ENCODE measurements around the gene MFNG. TPM values are rescaled to one million over a fixed set of nuclear protein-coding genes. Genes with fewer than 3 reads are reported as not detected.
A peak's percentile ranks its signal among the peaks of the same experiment; 100 is the strongest.

Gene MFNG, protein sequence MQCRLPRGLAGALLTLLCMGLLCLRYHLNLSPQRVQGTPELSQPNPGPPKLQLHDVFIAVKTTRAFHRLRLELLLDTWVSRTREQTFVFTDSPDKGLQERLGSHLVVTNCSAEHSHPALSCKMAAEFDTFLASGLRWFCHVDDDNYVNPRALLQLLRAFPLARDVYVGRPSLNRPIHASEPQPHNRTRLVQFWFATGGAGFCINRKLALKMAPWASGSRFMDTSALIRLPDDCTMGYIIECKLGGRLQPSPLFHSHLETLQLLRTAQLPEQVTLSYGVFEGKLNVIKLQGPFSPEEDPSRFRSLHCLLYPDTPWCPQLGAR
- total RNA-seq: 1 to 10 TPM; 4.4 to 7.3 TPM

DNA sequence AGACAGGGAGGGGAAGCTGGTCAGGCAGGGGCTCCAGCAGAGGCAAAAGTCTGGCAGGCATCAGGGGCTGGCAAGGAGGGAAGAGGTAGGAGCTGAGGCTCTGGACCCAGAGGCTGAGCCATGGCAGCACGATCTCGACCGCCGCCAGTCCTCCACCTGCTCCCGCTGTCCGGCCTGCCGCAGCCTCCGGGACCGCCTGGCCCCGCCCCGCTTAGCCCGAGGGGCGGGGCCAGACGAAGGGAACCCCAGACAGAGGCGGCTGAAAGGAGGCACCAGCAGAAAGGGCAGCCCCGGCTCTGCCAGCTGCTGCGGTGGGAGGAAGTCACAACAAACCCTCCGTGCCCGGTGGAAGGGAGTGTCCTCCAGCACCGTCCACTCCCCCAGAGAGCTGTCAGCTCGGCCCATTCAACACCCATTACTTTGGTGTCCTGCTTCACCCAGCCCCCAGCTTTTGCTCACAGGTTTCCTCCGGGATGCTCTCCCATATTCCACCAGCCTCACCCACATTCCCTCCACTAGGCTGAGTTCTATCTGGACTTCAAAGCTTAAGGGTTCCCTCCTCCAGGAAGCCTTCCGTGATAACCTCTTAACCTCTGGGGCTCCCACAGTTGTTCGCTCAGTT, at the start of gene MFNG:
Gene MFNG (minus strand): TSS at position 161 of the 622 bp plus-strand sequence. CDS start 207 bp downstream, outside the sequence.
- TF ChIP-seq CTCF (IDR thresholded peaks at IDR 0.05) (no peak), POLR2A (IDR thresholded peaks at IDR 0.05) (no peak), POLR2AphosphoS5 (IDR thresholded peaks at IDR 0.05) (no peak)
- peak; percentile 24 for DNase-seq (ENCODE audit: low spot score)
- Histone ChIP-seq H3K27ac (peak within 1 kb of the TSS; percentile 21 to 37), H3K9me3 (no peaks in the 10 kb centered on the region), H3K36me3 (no peaks in the 10 kb centered on the region), H3K27me3 (replicated peaks; ENCODE audit: insufficient read depth) (no peaks in the 10 kb centered on the region), H3K4me3 (peak within 1 kb of the TSS; percentile 15 to 19), H3K4me1 (replicated peaks) (peaks cover 3% of the 10 kb centered on the region)
- intact Hi-C loops (cut with DNase I): no loop called here
- WGBS: 5% methylated on average over 24 of the region's 24 CpGs

GRCh38 chr22:37535159-37535558, 49.0 kb upstream of the MFNG start:
- 91% methylated on average over 6 of the region's 6 CpGs for WGBS
- intact Hi-C loops (cut with DNase I): loop anchor here (10.0 kb wide), 1 partner anchor 60 kb away; no protein-coding TSS in a partner anchor
- no peak for TF ChIP-seq POLR2A (IDR thresholded peaks at IDR 0.05)
- no peak for TF ChIP-seq CTCF (IDR thresholded peaks at IDR 0.05)
- no peak for TF ChIP-seq POLR2AphosphoS5 (IDR thresholded peaks at IDR 0.05)

DNA sequence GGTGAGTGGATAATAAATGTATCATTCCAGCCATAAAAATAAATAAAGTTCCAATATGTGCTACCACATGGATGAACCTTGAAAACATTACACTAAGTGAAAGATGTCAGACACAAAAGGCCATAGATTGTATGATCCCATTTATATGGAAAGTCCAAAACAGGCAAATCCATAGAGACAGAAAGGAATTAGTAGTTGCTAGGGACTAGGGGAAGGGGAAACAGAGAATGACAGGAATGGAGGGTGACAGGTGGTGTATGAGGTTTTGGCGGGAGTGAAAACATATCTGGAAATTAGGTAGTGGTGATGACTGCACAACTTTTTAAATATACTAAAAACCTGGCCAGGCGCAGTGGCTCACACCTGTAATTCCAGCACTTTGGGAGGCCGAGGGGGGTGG, 48.3 kb upstream of the MFNG start:
- intact Hi-C loops (cut with DNase I): loop anchor here (10.0 kb wide), 1 partner anchor 60 kb away; no protein-coding TSS in a partner anchor
- no peaks in the 10 kb centered on the region for H3K9me3 ChIP-seq
- no peak for DNase-seq (ENCODE audit: low spot score)
- no peak overlapping the region for H3K4me3 ChIP-seq
- no peak overlapping the region for H3K27ac ChIP-seq
- H3K4me1 ChIP-seq (replicated peaks): no peaks in the 10 kb centered on the region
- TF ChIP-seq CTCF (IDR thresholded peaks at IDR 0.05) (no peak), POLR2AphosphoS5 (IDR thresholded peaks at IDR 0.05) (no peak), POLR2A (IDR thresholded peaks at IDR 0.05) (no peak)
- no peaks in the 10 kb centered on the region for H3K36me3 ChIP-seq
- no peaks in the 10 kb centered on the region for H3K27me3 ChIP-seq (replicated peaks; ENCODE audit: insufficient read depth)
- WGBS: 87% methylated on average over 3 of the region's 3 CpGs

More at GRCh38 chr22:37535159-37535558, 49.0 kb upstream of the MFNG start:
- Histone ChIP-seq H3K4me1 (replicated peaks) (no peaks in the 10 kb centered on the region), H3K9me3 (no peaks in the 10 kb centered on the region), H3K4me3 (no peak overlapping the region), H3K36me3 (no peaks in the 10 kb centered on the region), H3K27ac (no peak overlapping the region), H3K27me3 (replicated peaks; ENCODE audit: insufficient read depth) (no peaks in the 10 kb centered on the region)
- no peak for DNase-seq (ENCODE audit: low spot score)

GRCh38 chr22:37533995-37534394, 47.8 kb upstream of the MFNG start:
- Histone ChIP-seq H3K27ac (no peak overlapping the region), H3K4me3 (no peak overlapping the region), H3K27me3 (replicated peaks; ENCODE audit: insufficient read depth) (no peaks in the 10 kb centered on the region), H3K4me1 (replicated peaks) (no peaks in the 10 kb centered on the region), H3K9me3 (no peaks in the 10 kb centered on the region), H3K36me3 (no peaks in the 10 kb centered on the region)
- DNase-seq (ENCODE audit: low spot score): no peak
- 48% methylated on average over 9 of the region's 9 CpGs for WGBS
- intact Hi-C loops (cut with DNase I): loop anchor here (10.0 kb wide), 1 partner anchor 61 kb away; no protein-coding TSS in a partner anchor
- TF ChIP-seq POLR2A (IDR thresholded peaks at IDR 0.05): no peak
- TF ChIP-seq POLR2AphosphoS5 (IDR thresholded peaks at IDR 0.05): no peak
- TF ChIP-seq CTCF (IDR thresholded peaks at IDR 0.05): no peak

Data from prostate gland (tissue), 2 donors.